ENCODE results near the gene CD14. TPM values are rescaled to one million over a fixed set of nuclear protein-coding genes. Genes with fewer than 3 reads are reported as not detected.

Gene CD14
- total and polyA plus RNA-seq, 7 donors, result 20.8 to 178 (median 58.1) TPM

DNA sequence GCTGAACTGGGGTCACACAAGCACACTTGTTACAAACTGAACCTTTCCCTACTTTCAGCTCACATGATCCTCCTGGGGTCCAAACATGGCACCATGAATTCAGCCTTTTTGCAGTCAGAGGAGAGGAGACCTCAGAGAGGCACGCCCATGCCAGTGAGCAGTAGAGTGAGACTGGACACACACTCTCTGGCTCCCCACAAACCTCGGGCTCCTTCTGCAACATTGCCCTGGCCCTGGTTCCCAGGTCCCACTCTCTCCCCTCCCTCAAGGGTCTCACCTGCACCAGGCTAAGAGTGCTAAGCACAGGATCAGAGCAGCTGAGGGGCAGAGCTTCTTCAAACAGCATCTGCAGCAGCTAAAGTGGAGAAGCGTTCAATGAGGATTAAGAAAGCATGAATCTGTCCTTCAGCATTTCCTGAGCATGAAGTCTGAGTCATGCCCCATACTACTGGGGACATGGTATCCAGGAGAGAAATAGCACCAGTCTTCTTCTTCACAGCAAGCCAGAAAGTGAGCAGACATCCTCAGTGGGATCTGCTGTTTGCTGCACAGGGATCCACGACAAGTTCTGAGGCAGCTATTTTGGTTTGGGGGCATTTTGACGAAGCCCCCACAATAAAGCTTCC lies 41.1 kb downstream of the CD14 start:
- 82% methylated on average over 5 of the region's 5 CpGs for WGBS, 2 donors
- H3K9me3 ChIP-seq, result no peaks in the 10 kb centered on the region
- H3K4me3 ChIP-seq, result peak overlapping the region in 1 of 4 donors; percentile 12
- no peak for DNase-seq
- peak overlapping the region in 1 of 4 donors; percentile 40 for H3K27ac ChIP-seq
- no peaks in the 10 kb centered on the region for H3K36me3 ChIP-seq
- H3K4me1 ChIP-seq, result no peaks in the 10 kb centered on the region
- H3K27me3 ChIP-seq, result no peaks in the 10 kb centered on the region
- TF ChIP-seq EP300 (IDR thresholded peaks at IDR 0.05), result no peak
- TF ChIP-seq, protein P1, sequence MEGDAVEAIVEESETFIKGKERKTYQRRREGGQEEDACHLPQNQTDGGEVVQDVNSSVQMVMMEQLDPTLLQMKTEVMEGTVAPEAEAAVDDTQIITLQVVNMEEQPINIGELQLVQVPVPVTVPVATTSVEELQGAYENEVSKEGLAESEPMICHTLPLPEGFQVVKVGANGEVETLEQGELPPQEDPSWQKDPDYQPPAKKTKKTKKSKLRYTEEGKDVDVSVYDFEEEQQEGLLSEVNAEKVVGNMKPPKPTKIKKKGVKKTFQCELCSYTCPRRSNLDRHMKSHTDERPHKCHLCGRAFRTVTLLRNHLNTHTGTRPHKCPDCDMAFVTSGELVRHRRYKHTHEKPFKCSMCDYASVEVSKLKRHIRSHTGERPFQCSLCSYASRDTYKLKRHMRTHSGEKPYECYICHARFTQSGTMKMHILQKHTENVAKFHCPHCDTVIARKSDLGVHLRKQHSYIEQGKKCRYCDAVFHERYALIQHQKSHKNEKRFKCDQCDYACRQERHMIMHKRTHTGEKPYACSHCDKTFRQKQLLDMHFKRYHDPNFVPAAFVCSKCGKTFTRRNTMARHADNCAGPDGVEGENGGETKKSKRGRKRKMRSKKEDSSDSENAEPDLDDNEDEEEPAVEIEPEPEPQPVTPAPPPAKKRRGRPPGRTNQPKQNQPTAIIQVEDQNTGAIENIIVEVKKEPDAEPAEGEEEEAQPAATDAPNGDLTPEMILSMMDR (IDR thresholded peaks at IDR 0.05), result no peak
- no peak for TF ChIP-seq POLR2AphosphoS5 (IDR thresholded peaks at IDR 0.05)
- TF ChIP-seq POLR2A (IDR thresholded peaks at IDR 0.05), result no peak
- intact Hi-C loops (cut with DNase I), result no loop called here

DNA sequence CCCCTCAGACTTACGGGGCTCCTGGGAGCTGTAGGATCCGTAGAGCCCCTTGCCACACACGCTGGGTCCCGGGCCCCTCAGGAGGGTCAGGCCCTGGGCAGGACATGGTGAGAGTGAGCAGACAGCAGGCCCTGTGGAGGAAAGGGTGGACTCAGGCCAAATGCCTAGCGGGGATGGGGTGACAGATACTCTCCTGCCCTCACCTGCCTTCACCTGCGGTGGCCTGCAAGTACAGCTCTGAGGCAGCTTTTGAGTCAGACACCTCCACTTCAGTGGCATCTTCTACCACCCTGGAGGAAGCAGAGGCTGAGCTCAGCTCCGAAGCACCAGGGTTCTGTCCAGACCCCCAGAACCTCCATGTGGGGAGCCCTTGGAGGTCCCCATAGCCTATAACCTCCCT lies 42.1 kb downstream of the CD14 start:
- Histone ChIP-seq H3K36me3 (no peaks in the 10 kb centered on the region), H3K27me3 (no peaks in the 10 kb centered on the region), H3K27ac (peak overlapping the region in 1 of 4 donors; percentile 40), H3K9me3 (no peaks in the 10 kb centered on the region), H3K4me1 (no peaks in the 10 kb centered on the region), H3K4me3 (no peak overlapping the region)
- WGBS, 2 donors, result 94 to 95% methylated on average over 7 of the region's 7 CpGs
- intact Hi-C loops (cut with DNase I), result no loop called here
- TF ChIP-seq, protein P1 (IDR thresholded peaks at IDR 0.05), result no peak
- TF ChIP-seq POLR2A (IDR thresholded peaks at IDR 0.05) (no peak), POLR2AphosphoS5 (IDR thresholded peaks at IDR 0.05) (no peak), EP300 (IDR thresholded peaks at IDR 0.05) (no peak)
- no peak for DNase-seq

DNA sequence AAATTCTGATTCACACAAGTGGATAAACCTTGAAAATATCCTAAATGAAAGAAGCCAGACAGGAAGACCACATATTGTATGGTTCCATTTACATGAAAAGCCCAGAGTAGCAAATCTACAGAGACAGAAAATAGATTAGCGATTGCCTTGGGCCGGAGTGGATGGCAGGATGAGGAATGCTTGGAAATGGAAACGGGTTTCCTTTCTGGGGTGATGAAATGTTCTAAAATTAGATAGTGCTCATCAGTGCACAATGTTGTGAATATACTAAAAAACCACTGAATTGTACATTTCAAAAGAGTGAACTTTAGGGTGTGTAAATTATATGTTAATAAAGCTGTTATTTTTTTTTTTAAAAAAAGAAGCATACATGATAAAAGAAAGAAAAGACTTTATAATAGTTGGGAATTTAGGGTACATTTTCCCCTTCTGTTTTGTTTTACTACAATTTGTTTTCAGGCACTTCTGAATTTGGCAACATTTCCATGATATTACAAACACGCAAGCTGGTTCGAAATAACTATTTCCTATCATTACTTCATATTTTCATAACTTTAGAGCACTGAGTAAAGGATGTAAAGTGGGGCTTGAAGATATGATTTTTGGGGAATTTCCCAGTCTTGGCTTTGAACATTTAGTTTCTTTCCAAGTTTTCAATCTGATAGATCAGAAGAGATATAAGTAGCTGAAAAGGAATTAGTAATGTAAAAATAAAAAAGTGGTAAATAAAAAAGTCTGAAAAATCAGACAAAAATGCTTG lies 44.5 kb downstream of the CD14 start:
- no peaks in the 10 kb centered on the region for H3K36me3 ChIP-seq
- no peak for TF ChIP-seq EP300 (IDR thresholded peaks at IDR 0.05)
- no peak for TF ChIP-seq POLR2A (IDR thresholded peaks at IDR 0.05)
- TF ChIP-seq, protein P1 (IDR thresholded peaks at IDR 0.05), result no peak
- no peak for TF ChIP-seq POLR2AphosphoS5 (IDR thresholded peaks at IDR 0.05)
- 73 to 80% methylated on average over 5 of the region's 5 CpGs for WGBS, 2 donors
- DNase-seq, result no peak
- H3K27ac ChIP-seq, result peak overlapping the region in 3 of 4 donors; percentile 20 to 29 (median 25)
- intact Hi-C loops (cut with DNase I), result no loop called here
- no peaks in the 10 kb centered on the region for H3K4me1 ChIP-seq
- no peaks in the 10 kb centered on the region for H3K27me3 ChIP-seq
- peaks cover 0 to under 1% (median 0%) of the 10 kb centered on the region in 4 donors for H3K9me3 ChIP-seq
- H3K4me3 ChIP-seq, result no peak overlapping the region

DNA sequence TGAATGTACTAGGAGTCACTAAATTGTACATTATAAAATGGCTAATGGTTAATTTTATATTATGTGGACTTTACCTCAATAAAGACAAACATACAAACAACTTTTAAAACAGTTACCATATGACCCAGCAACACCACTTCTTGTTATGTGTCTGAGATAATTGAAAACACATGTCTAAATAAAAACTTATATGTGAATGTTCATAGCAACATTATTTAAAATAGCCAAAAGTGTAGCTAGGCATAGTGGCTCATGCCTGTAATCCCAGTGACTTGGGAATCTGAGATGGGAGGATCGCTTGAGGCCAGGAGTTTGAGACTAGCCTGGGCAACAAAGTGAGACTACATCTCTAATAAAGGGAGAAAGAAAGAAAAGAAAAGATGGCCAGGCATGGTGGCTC lies 45.5 kb downstream of the CD14 start:
- 95 to 97% methylated on average over 1 of the region's 1 CpG for WGBS, 2 donors
- Histone ChIP-seq H3K9me3 (peaks cover 0 to 3% (median 0%) of the 10 kb centered on the region in 4 donors), H3K4me1 (no peaks in the 10 kb centered on the region), H3K4me3 (no peak overlapping the region), H3K27ac (peak overlapping the region in 1 of 4 donors; percentile 20), H3K36me3 (no peaks in the 10 kb centered on the region), H3K27me3 (no peaks in the 10 kb centered on the region)
- TF ChIP-seq EP300 (IDR thresholded peaks at IDR 0.05) (no peak), POLR2A (IDR thresholded peaks at IDR 0.05) (no peak), POLR2AphosphoS5 (IDR thresholded peaks at IDR 0.05) (no peak)
- TF ChIP-seq, protein P1 (IDR thresholded peaks at IDR 0.05), result no peak
- no peak for DNase-seq
- intact Hi-C loops (cut with DNase I), result no loop called here

Other genes starting within 250 kb of the CD14 start
- gene ANKHD1, start 231.3 kb downstream of the CD14 start, total RNA-seq, result 100 to 1,000 TPM in 3 of 4 donors, 10 to 100 TPM in 1; 93.5 to 109 (median 106) TPM
- gene ANKHD1, start 231.3 kb downstream of the CD14 start, polyA plus RNA-seq, result 10 to 100 TPM; 25.8 to 65.3 (median 26.6) TPM
- gene EIF4EBP3, start 85.5 kb downstream of the CD14 start, total RNA-seq, result 10 to 100 TPM in 2 of 4 donors, 1 to 10 TPM in 2; 6.5 to 21.0 (median 12.1) TPM
- gene EIF4EBP3, start 85.5 kb downstream of the CD14 start, polyA plus RNA-seq, result 10 to 100 TPM; 37.2 to 60.7 (median 53.9) TPM
- gene SRA1, start 75.7 kb downstream of the CD14 start, total RNA-seq, result 10 to 100 TPM; 17.8 to 30.5 (median 21.1) TPM
- gene SRA1, start 75.7 kb downstream of the CD14 start, polyA plus RNA-seq, result 10 to 100 TPM; 32.7 to 48.3 (median 35.4) TPM
- gene APBB3, start 68.6 kb downstream of the CD14 start, total RNA-seq, result 10 to 100 TPM; 13.5 to 25.9 (median 19.3) TPM
- 10 to 100 TPM in 1 of 3 donors, 1 to 10 TPM in 2; 4.2 to 27.9 (median 4.4) TPM for gene APBB3, start 68.6 kb downstream of the CD14 start, polyA plus RNA-seq
- 10 to 100 TPM; 14.2 to 19.7 (median 17.9) TPM for gene SLC35A4, start 68.3 kb downstream of the CD14 start, total RNA-seq
- 100 to 1,000 TPM in 1 of 3 donors, 10 to 100 TPM in 2; 60.1 to 101 (median 65.9) TPM for gene SLC35A4, start 68.3 kb downstream of the CD14 start, polyA plus RNA-seq
- gene TMCO6, start 6.3 kb upstream of the CD14 start, total RNA-seq, result 10 to 100 TPM; 27.3 to 40.2 (median 35.6) TPM
- gene TMCO6, start 6.3 kb upstream of the CD14 start, polyA plus RNA-seq, result 10 to 100 TPM in 1 of 3 donors, 1 to 10 TPM in 2; 3.9 to 30.5 (median 5.4) TPM
- 10 to 100 TPM; 48.7 to 90.3 (median 73.6) TPM for gene NDUFA2, start 14.5 kb upstream of the CD14 start, total RNA-seq
- gene NDUFA2, start 14.5 kb upstream of the CD14 start, polyA plus RNA-seq, result 100 to 1,000 TPM; 189 to 360 (median 314) TPM
- 100 to 1,000 TPM; 120 to 146 (median 136) TPM for gene IK, start 14.7 kb upstream of the CD14 start, total RNA-seq
- 10 to 100 TPM; 70.3 to 79.4 (median 73.5) TPM for gene IK, start 14.7 kb upstream of the CD14 start, polyA plus RNA-seq
- gene WDR55, start 31.7 kb upstream of the CD14 start, total RNA-seq, result 10 to 100 TPM; 13.2 to 18.0 (median 15.1) TPM
- gene WDR55, start 31.7 kb upstream of the CD14 start, polyA plus RNA-seq, result 10 to 100 TPM; 19.2 to 35.0 (median 29.8) TPM
- under 1 TPM in 2 of 4 donors, not detected in 2; 0.36 to 0.95 TPM for gene DND1, start 40.4 kb upstream of the CD14 start, total RNA-seq
- gene DND1, start 40.4 kb upstream of the CD14 start, polyA plus RNA-seq, result 1 to 10 TPM in 1 of 3 donors, under 1 TPM in 2; 0.60 to 2.4 (median 0.69) TPM
- gene HARS1, start 58.2 kb upstream of the CD14 start, total RNA-seq, result 10 to 100 TPM; 35.2 to 54.2 (median 43.5) TPM
- gene HARS1, start 58.2 kb upstream of the CD14 start, polyA plus RNA-seq, result 10 to 100 TPM; 35.4 to 60.2 (median 39.8) TPM
- 10 to 100 TPM; 18.2 to 19.4 (median 18.9) TPM for gene HARS2, start 58.3 kb upstream of the CD14 start, total RNA-seq
- gene HARS2, start 58.3 kb upstream of the CD14 start, polyA plus RNA-seq, result 10 to 100 TPM; 26.4 to 34.7 (median 29.0) TPM
- gene ZMAT2, start 67.3 kb upstream of the CD14 start, total RNA-seq, result 10 to 100 TPM; 28.0 to 46.0 (median 36.9) TPM
- 10 to 100 TPM; 74.5 to 97.9 (median 87.2) TPM for gene ZMAT2, start 67.3 kb upstream of the CD14 start, polyA plus RNA-seq
- gene PCDHA1, start 153.0 kb upstream of the CD14 start, total RNA-seq, result not detected
- gene PCDHA1, start 153.0 kb upstream of the CD14 start, polyA plus RNA-seq, result under 1 TPM in 1 of 3 donors, not detected in 2; 0.10 TPM
- gene PCDHA2, start 161.7 kb upstream of the CD14 start, total RNA-seq, result under 1 TPM in 3 of 4 donors, not detected in 1; 0.28 to 0.68 (median 0.33) TPM
- under 1 TPM in 1 of 3 donors, not detected in 2; 0.07 TPM for gene PCDHA2, start 161.7 kb upstream of the CD14 start, polyA plus RNA-seq
- 1 to 10 TPM in 3 of 4 donors, under 1 TPM in 1; 0.68 to 1.2 (median 1.1) TPM for gene PCDHA3, start 167.9 kb upstream of the CD14 start, total RNA-seq
- gene PCDHA3, start 167.9 kb upstream of the CD14 start, polyA plus RNA-seq, result under 1 TPM in 1 of 3 donors, not detected in 2; 0.17 TPM
- 1 to 10 TPM; 1.1 to 1.2 (median 1.1) TPM for gene PCDHA4, start 173.9 kb upstream of the CD14 start, total RNA-seq
- under 1 TPM in 1 of 3 donors, not detected in 2; 0.38 TPM for gene PCDHA4, start 173.9 kb upstream of the CD14 start, polyA plus RNA-seq
- gene PCDHA5, start 188.4 kb upstream of the CD14 start, total RNA-seq, result 1 to 10 TPM in 1 of 4 donors, under 1 TPM in 3; 0.14 to 1.7 (median 0.43) TPM
- gene PCDHA5, start 188.4 kb upstream of the CD14 start, polyA plus RNA-seq, result under 1 TPM in 1 of 3 donors, not detected in 2; 0.09 TPM
- gene PCDHA6, start 194.8 kb upstream of the CD14 start, total RNA-seq, result 1 to 10 TPM in 2 of 4 donors, under 1 TPM in 2; 0.49 to 2.2 (median 0.90) TPM
- gene PCDHA6, start 194.8 kb upstream of the CD14 start, polyA plus RNA-seq, result under 1 TPM in 1 of 3 donors, not detected in 2; 0.16 TPM
- gene PCDHA7, start 201.1 kb upstream of the CD14 start, total RNA-seq, result under 1 TPM; 0.14 to 0.82 (median 0.46) TPM
- under 1 TPM in 1 of 3 donors, not detected in 2; 0.16 TPM for gene PCDHA7, start 201.1 kb upstream of the CD14 start, polyA plus RNA-seq
- under 1 TPM in 1 of 4 donors, not detected in 3; 0.49 TPM for gene PCDHA8, start 208.0 kb upstream of the CD14 start, total RNA-seq
- gene PCDHA8, start 208.0 kb upstream of the CD14 start, polyA plus RNA-seq, result not detected
- 1 to 10 TPM in 1 of 4 donors, under 1 TPM in 3; 0.66 to 1.4 (median 0.70) TPM for gene PCDHA9, start 215.2 kb upstream of the CD14 start, total RNA-seq
- under 1 TPM in 1 of 3 donors, not detected in 2; 0.01 TPM for gene PCDHA9, start 215.2 kb upstream of the CD14 start, polyA plus RNA-seq
- 1 to 10 TPM in 1 of 4 donors, under 1 TPM in 3; 0.27 to 2.5 (median 0.69) TPM for gene PCDHA10, start 222.7 kb upstream of the CD14 start, total RNA-seq
- gene PCDHA10, start 222.7 kb upstream of the CD14 start, polyA plus RNA-seq, result under 1 TPM in 1 of 3 donors, not detected in 2; 0.03 TPM
- under 1 TPM; 0.16 to 0.71 (median 0.48) TPM for gene PCDHA11, start 235.8 kb upstream of the CD14 start, total RNA-seq
- under 1 TPM in 1 of 3 donors, not detected in 2; 0.07 TPM for gene PCDHA11, start 235.8 kb upstream of the CD14 start, polyA plus RNA-seq
- under 1 TPM in 3 of 4 donors, not detected in 1; 0.49 to 0.71 (median 0.54) TPM for gene PCDHA12, start 242.1 kb upstream of the CD14 start, total RNA-seq
- gene PCDHA12, start 242.1 kb upstream of the CD14 start, polyA plus RNA-seq, result under 1 TPM in 1 of 3 donors, not detected in 2; 0.06 TPM
- 1 to 10 TPM in 1 of 4 donors, under 1 TPM in 3; 0.36 to 1.4 (median 0.60) TPM for gene PCDHA13, start 248.9 kb upstream of the CD14 start, total RNA-seq
- under 1 TPM in 1 of 3 donors, not detected in 2; 0.10 TPM for gene PCDHA13, start 248.9 kb upstream of the CD14 start, polyA plus RNA-seq